Dermis microvascular lymphatic vessel endothelial cell (primary cell): Measurements from ENCODE around the gene OSBPL6. TPM values are rescaled to one million over a fixed set of nuclear protein-coding genes. Genes with fewer than 3 reads are reported as not detected.

ENCODE experiments used
- DNase-seq, 2 donors: peaks; one replicate each; pipeline versions ENCODE4 v3.0.0 to v3.0.0-alpha.2; 2010; ENCODE audit warnings: low read depth in 2 of 2
- total RNA-seq: library from RNA; depleted of rRNA; stranded (reverse); fragments of >200 nt; gene quantifications from 2 replicates; pipeline ENCODE4 v1.2.1, GENCODE V29; 2014

The OSBPL6 gene
- total RNA-seq, 1 donor from 2014 or later, result 3.9 TPM

- no peak for DNase-seq
These were observed 235.0 kb downstream of the OSBPL6 start for GRCh38 chr2:178429336-178429735.

DNA sequence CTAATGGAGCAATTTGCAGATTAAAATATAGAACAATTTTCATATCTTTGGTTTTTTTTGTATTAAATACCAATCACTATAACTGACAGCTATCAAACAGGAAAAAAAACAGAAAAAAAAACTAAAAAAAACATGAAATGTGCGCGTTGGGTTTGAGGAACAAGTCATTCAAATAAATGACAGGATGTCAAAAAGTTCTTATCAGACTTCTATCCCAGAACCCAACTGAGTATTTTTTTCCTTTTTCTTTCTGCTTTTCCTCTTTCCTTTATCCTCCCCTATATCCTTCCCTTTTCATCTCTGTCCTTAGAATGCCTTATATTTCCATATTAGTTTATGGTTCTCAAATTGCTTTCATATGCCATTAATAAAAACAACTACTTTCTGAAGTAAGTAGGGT is 242.3 kb downstream of the OSBPL6 start:
- no peak for DNase-seq

DNA sequence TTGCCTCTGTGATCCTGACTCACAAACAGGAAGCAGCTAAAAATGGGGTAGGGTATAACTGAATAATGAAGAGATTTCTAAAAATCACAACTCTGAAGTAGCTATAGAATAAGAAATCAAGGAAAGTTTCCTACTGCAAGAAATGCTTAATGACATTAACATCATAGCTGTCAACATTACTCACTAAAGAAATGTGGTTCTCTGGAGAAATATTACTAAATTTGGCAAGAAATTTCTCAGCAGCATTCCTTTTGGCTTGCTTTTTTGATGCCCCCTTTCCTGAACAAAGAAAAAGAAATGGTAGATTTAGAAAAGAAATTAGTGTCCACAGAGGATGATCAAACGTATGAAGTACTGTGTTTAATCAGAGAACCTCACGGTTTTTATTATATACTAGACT is 247.1 kb downstream of the OSBPL6 start:
- no peak for DNase-seq

DNA sequence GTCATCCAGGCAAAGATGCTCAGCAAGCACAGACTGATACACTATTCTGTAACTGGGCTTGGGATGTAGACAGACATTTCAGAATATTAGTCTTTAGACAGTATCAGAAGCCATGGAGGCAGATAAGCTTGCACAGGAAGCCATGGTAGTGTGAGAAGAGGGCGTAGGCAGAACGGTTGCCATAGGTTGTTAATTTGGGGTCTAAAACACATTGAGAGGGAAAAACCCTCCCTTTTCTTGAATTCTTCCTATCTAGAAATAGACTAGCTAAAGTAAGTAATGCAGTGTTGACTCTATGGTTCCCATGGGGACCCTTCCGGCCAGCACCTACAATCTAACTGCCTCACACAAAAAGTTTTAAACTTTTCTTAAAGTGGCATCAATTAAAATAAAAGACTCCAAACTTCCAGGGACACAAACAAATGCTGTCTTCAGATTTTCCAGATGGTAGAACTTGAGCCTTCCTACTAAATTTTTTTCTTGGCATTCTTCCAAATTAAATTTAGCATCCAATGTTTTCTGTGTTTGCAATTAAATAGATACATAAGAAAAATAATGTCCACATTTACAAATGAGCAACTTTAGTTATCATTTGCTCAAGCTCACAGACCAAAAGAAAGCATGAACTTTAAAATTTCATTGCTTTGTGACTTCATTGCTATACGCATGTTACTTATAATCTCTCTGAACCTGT is 254.8 kb downstream of the OSBPL6 start:
- no peak for DNase-seq

DNA sequence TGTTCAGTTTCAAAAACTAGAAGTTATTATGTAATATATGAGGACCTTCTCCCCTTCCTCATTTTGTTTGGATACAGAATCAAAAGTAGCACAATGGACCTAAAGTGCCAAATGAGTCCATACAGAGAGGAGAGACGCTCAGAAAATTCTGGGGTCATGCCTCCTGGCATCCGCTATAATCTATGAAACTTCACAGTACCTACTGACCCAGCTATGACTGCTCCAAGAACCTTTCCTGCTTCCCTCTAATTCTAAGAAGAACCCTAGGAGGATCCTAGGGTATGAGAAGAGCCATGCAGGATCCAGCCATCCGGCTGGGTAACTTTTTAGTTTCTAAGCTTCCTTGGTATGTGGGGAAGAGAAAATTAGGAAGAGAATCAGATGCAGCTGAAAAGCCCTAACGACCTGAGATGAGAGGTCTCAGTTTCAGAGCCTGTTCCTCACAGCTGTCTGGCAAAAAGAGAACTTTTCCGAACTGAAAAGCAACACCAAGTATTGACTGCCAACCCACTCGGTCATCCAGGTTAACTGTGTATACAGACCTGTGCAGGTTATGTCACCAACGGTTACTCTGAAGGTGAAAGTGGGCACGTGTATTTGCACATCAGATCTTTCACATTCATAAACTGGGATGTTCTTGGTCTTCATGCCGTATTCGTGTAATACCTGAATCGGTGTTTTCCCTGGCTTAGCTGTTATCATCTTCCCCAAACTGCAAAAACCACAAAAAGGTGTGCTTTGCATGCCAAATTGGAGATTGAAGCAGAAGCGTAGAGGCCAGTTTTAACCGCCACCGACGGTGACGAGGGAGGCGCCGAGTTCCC is 255.6 kb downstream of the OSBPL6 start:
- peak in 1 of 2 donors; percentile 3 for DNase-seq

- no peak for DNase-seq
These were observed 256.1 kb downstream of the OSBPL6 start for GRCh38 chr2:178450524-178450773.

GRCh38 chr2:178450774-178451525 is 256.6 kb downstream of the OSBPL6 start, which contains the start of the genes PJVK and PRKRA:
PJVK (plus strand) TSS chr2:178451378; CDS start chr2:178453410, 2,032 bp downstream.
PRKRA (minus strand) TSS chr2:178451175; CDS start chr2:178451030, 145 bp downstream.
- peak; percentile 94 to 98 for DNase-seq

DNA sequence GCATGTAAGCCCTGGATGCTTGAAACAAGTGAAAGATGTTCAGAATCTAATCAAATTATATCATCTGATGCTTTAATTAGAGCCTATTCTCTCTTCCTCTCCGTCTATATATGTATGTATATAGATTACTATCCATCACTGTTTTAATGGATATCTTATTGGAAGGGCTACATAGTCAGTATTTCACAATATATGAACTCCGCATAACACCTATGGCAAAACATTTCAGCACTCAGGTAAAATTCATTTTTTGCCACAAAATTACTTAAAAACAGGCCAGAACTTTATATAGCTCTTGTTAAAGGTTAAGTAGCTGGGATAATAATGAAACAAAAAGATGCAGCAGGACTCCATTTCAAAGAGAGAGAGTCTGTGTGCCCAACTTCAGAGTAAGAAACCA is 258.0 kb downstream of the OSBPL6 start:
- DNase-seq, result no peak

Other genes starting within 250 kb of the OSBPL6 start
- under 0.01 TPM in 2 replicates for gene PDE11A, start 121.7 kb upstream of the OSBPL6 start, total RNA-seq
- 16.4 and 17.8 TPM in 2 replicates for gene RBM45, start 82.1 kb upstream of the OSBPL6 start, total RNA-seq